Activated naive CD4-positive, alpha-beta T cell (primary cell): Measurements from ENCODE around the gene PAPSS1.
"Not testable (repeated sequence)": the region's sequence is repeated elsewhere in the genome, so short reads cannot be mapped to it uniquely, and the experiment has no call there.

Source experiments
- DNase-seq, 4 experiments: peaks; one replicate each; lab custom pipeline; 2025; lab: John Stamatoyannopoulos, UW

Gene PAPSS1

GRCh38 chr4:107689912-107690587, 30.0 kb downstream of the PAPSS1 start:
- DNase-seq, result no peak

GRCh38 chr4:107688421-107688820, 31.6 kb downstream of the PAPSS1 start:
- DNase-seq, result no peak

DNA sequence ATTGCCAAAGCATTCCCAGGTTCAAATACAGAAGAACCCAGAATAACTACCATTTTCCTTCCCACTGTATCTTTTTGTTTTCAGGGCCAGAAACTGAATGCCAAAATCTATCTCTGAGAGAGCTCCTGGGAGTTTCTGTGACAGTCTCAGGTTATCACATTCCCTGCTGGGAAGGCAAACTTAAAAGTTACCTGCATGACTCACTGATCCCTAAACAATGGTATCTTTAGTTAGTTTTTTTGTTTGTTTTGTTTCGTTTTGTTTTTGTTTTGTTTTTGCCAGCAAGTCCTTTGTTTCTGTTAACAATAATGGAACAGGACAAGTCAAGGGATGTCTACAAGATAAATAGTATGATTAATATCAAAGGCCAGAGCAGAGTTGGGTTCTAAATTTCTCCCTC, 34.3 kb downstream of the PAPSS1 start:
- DNase-seq, result no peak

DNA sequence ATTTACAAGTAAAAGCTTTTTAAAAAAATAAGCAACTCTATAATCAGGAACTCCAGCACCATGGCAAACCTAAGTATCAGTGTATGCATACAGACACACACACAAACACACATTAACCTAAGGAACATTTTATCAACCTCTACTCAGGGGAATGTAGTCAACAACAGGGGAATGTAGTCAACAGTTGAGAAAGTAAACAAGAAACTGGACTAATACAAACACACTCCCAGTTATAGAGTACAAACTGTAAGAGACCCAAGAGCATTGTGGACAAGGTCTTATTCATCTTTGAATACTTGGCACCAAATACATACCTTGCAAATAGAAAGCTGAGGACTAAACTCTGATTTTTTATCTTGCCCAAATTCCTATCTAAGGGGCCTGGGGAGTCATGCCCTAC, 36.2 kb downstream of the PAPSS1 start:
- no peak for DNase-seq

- DNase-seq, result no peak
Measured at GRCh38 chr4:107682306-107682705, 37.7 kb downstream of the PAPSS1 start.

GRCh38 chr4:107669068-107669467, 51.0 kb downstream of the PAPSS1 start:
- DNase-seq, result no peak

DNA sequence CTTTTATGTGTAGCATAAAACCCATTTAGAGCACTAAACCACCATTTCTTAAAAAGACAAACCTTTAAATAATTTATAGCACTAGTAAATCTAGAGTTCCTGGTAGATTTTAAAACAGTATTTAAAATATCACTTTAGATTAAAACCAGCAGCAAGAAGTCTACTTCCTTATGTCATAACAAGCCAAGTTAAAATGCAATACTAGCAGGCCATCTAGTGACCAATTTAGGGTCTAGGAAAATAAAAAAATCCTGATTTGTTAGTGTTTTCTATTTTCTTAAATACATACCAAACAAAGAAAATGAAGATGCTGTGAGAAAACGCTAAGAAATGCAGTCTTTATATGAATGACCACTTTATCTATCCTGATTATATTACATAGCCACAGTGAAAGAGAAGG, 53.9 kb downstream of the PAPSS1 start:
- DNase-seq, result no peak

DNA sequence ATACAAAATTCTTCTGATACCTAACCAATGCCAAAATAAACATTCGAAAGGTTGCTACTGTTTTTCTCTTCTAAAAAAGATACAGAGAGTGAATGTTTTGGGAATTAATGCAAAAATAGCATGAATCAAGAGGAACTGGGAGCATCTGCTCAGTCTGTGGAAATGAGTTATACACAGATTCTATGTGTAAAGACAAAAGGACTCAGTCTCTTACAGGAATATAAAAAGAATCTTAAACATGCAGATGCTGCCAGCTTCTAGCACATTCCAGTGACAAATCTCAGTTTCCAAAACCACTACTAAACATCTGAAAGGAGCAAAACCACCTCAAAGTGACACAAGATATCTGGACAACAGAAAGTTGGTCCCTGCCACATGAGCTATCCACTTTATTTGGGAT, 55.0 kb downstream of the PAPSS1 start:
- DNase-seq, result no peak

- no peak for DNase-seq
Measured at GRCh38 chr4:107658400-107659336, 61.4 kb downstream of the PAPSS1 start.

DNA sequence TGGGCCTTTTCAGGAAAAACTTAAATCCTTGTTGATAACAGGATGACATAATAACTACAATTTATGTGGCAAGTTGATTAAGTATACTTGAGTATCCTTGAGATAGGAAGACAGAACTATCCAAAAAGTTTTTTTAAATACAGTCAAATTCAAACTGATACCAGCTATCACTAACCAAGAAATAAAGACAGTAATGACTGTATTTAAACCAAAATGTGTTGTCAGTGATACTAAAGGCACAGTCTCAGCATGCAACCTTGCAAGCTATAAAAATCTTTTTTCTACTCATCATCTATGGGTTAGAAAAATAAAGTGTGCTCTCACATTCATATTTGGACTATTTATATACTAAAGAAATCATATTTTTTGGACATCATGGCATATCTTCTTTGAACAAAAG, 64.7 kb downstream of the PAPSS1 start:
- no peak for DNase-seq

DNA sequence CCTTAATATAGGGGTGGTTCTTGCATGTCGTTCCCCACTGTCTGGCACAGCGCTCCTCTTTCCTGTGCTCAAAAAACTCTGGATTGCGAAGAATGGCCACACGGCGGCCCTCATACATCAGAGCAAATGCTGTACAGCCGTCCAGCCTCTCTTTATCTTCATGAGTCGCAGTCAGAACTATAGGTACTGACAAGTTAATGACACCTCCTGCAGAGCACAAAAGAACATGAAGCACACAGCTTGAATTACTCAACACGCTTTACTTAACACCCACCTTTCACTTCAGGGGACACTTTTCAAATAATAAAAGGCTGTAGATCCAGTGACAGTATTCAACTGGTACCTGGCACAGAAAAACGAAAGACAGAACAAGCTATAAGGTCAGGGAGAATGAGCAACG, 65.3 kb downstream of the PAPSS1 start:
- no peak for DNase-seq

- not testable (repeated sequence) for DNase-seq
Measured at GRCh38 chr4:107651408-107651807, 68.6 kb downstream of the PAPSS1 start.

DNA sequence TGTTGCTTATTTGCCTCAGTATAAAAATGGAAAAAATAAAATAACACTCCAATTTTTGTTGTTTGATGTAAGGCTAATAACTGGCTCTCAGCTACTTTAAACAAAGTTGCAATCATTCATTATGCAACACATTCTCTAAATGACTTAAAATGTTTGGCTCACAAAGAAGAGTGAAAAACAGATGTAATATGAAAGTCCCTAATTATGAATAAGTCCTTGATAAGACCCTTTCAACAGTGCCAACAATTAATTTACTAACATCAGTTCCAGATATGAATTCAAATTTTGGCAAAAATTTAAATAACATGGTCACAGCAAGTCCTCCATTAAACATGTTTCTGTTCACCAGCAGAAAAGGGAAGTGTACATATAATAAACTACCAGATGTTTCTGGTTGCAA, 69.8 kb downstream of the PAPSS1 start:
- no peak for DNase-seq

DNA sequence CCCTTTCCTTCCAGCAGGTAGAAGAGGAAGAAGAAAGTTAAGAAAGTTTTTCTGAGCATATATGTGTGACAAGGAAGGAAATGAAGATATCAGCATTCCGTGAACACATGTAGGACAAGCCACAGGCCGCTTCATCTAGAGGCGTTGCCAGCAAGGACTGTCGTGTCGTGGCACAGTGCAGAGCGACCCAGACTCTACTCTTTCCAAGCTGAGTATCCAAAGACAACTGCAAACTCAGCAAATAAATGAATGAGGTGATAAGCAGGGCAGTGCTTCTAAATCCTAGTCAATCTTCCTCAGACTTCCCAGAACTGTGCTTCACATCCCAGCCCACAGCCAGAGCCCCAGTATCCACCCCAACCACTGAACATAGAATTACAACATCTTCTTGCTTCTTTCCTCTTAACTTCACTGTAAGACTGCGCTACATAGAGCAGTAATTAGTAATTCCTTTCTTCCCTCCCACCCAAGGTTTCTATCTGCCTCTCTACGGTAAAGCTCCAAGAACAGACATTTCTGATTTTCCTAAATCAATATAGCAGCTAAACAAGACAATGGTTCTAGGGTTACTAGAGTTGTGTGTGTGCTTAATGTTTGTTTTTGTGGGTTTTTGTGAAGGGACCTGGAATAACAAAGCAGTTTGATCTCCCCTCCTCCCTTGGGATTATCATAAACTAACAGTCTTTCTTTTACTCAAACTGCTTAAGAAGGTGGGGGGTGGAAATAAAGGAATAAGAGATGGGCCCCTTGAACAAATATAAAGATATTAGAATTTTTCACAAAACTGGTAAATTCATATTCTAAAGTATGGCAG, 71.6 kb downstream of the PAPSS1 start:
- DNase-seq, result no peak

GRCh38 chr4:107647591-107647990, 72.4 kb downstream of the PAPSS1 start:
- DNase-seq, result no peak

- DNase-seq, result no peak
Measured at GRCh38 chr4:107645604-107646003, 74.4 kb downstream of the PAPSS1 start.

- no peak for DNase-seq
Measured at GRCh38 chr4:107643021-107643420, 77.0 kb downstream of the PAPSS1 start.

GRCh38 chr4:107640878-107641277, 79.2 kb downstream of the PAPSS1 start:
- no peak for DNase-seq

GRCh38 chr4:107640197-107640596, 79.8 kb downstream of the PAPSS1 start:
- no peak for DNase-seq

GRCh38 chr4:107635735-107636134, 84.3 kb downstream of the PAPSS1 start:
- DNase-seq, result no peak

DNA sequence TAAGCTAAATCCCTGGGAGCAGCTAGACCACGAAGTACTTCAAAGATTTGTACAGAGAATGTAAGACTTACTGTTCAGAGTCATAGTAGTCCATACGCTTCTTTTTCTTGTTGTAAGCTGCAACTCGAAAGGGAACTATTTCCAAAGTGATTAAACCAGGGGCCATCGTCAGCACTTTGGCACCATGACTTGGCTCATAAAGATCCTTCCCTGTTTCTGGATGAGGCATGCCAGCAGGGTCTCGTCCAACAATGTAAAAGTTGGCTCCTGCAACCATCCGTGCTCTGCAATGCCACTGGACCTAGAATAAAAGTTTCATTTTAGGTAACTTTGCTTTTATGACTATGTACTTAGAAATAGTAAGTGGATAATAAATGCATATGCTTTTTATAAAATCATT, 88.5 kb downstream of the PAPSS1 start:
- DNase-seq, result no peak

- no peak for DNase-seq
Measured at GRCh38 chr4:107630185-107630705, 89.8 kb downstream of the PAPSS1 start.
